Measurements from ENCODE around the gene HLA-DMB.

The HLA-DMB gene

DNA sequence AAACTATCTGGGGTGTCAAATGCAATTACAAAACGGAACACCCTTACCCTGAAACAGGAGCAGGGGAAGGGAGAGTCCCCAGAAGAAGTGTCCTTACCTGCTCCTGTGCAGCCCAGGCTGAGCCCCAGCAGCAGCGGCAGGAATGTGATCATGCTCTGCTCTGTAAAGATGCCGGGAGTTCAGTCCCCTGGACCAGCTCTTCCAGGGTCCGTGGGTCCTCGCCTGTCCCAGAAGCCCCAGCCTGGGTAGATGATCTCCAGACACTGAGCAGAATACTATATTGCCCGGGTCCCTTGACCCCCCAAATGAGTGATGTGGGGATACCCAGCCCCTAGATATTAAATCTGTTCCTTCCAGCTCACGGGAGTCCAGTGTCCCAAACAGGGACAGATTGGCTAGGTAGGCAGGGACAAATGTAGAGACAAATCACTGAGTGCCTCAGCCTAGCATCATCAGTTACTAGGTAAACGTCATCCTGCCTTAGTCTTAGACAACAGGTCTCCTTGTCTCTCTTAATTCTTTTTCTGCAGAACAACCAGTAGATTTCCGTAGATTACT is at the start of gene HLA-DMB:
Gene HLA-DMB, minus strand, starts transcription at position 373 of the 558 bp plus-strand sequence. Its CDS starts 221 bp downstream, at position 152.
- in situ Hi-C loops (cut with MboI; ENCODE audit: low sequenced_read_pairs) = no loop called here

GRCh38 chr6:32989368-32989767 is 48.5 kb upstream of the HLA-DMB start:
- in situ Hi-C loops (cut with MboI; ENCODE audit: low sequenced_read_pairs) = loop anchor here (25.0 kb wide), 1 partner anchor 102 kb away; no protein-coding TSS in a partner anchor

DNA sequence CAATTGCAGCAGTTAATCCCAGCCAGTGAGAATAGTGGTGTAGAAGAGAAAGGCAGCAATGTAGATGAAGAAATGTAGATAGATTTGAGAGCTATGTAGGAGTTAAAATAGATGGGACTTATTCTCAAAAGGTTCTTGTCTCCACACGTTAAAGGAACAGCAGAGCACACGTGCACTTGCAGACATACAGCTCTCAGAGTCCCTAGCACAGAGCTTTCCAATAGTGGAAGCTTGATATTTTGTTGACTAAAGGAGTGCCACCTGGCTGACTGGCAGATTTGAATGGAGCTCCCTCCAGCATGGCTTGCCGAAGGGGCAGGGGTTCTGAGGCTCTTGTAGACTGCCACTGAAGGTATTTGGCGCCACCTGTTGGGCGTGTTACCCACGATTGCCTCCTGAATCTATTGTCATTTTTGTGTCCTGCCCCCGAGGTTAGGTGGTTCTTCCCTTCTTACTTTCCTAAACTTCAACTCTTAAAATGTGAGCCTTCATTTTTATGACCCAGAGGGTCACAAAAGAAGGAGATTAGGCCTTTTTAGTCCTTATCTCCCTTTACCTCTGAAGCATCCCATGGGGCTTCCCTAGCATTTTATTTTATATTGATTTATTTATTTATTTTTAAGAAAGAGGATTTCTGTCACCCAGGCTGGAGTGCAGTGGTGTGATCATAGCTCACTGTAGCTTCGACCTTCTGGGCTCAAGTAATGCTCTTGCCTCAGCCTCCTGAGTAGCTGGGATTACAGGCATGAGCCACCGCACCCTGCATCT is 44.0 kb upstream of the HLA-DMB start:
- in situ Hi-C loops (cut with MboI; ENCODE audit: low sequenced_read_pairs) = loop anchor here (25.0 kb wide), 1 partner anchor 98 kb away; no protein-coding TSS in a partner anchor

- in situ Hi-C loops (cut with MboI; ENCODE audit: low sequenced_read_pairs) = loop anchor here (25.0 kb wide), 1 partner anchor 97 kb away; no protein-coding TSS in a partner anchor
These were observed 43.3 kb upstream of the HLA-DMB start for GRCh38 chr6:32983964-32984621.

DNA sequence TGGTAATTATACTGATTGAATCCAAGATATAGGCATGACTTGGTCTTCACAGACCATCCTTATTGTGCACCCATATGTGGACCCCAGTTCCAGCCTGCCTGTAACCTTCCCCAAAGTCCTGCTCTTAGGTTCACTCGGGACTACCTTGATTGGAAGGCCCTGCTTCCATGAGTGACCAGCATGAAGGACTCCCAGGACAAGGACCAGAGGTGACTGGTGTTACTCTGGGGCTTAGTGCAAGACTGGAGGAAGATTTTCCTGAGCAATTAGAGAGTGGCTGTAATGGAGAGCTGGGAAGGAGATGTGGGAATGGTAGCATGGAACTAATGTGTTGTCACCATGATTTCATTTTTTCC is 42.6 kb upstream of the HLA-DMB start:
- in situ Hi-C loops (cut with MboI; ENCODE audit: low sequenced_read_pairs) = loop anchor here (25.0 kb wide), 1 partner anchor 96 kb away; no protein-coding TSS in a partner anchor

DNA sequence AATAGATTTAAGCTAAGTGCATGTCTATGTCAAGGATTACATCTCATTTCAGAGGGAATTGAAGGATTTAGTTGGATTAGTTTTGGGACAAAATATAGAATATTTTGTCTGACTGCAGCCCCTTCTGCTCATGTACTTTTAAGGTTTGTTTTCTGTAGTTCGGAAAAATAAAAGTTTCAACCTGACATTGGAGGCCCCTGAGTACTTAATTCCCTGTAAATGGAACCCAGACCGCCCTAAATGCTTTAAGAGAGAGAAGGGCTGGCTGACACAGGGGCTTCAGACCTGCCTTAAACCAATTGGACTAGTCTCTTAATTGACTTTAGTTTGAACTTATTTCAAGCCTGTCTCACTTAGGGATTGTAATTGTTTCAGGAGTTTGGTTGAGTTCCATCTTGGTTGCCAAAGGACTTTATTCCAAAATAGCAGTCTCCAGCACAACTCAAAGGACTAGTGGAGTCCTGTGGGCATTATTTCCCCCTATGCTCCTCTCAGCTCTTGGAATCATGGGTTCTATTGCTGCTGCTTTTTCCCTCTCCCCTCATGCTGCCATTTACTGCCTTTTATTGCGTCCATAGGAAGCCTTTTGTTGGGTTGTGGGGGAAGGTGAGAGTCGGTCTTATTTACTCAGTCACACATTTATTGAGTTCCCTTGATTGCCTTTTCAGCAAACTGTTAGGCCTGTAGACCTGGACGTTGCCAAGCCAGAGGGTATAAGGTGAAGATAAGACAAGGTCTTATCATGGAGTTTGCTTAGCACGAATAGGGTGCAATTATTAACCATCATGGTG is 42.1 kb upstream of the HLA-DMB start:
- in situ Hi-C loops (cut with MboI; ENCODE audit: low sequenced_read_pairs) = loop anchor here (25.0 kb wide), 1 partner anchor 96 kb away; no protein-coding TSS in a partner anchor

GRCh38 chr6:32982084-32982701 is 41.4 kb upstream of the HLA-DMB start:
- in situ Hi-C loops (cut with MboI; ENCODE audit: low sequenced_read_pairs) = loop anchor here (25.0 kb wide), 1 partner anchor 95 kb away; no protein-coding TSS in a partner anchor

DNA sequence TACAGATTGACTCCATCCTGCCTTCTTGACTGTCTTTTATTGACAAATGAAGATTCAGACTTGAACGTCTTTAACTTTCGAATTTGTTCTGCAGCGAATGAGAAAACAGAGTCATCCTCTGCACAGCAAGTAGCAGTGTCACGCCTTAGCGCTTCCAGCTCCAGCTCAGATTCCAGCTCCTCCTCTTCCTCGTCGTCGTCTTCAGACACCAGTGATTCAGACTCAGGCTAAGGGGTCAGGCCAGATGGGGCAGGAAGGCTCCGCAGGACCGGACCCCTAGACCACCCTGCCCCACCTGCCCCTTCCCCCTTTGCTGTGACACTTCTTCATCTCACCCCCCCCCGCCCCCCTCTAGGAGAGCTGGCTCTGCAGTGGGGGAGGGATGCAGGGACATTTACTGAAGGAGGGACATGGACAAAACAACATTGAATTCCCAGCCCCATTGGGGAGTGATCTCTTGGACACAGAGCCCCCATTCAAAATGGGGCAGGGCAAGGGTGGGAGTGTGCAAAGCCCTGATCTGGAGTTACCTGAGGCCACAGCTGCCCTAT is 39.7 kb upstream of the HLA-DMB start:
- in situ Hi-C loops (cut with MboI; ENCODE audit: low sequenced_read_pairs) = loop anchor here (25.0 kb wide), 1 partner anchor 93 kb away; no protein-coding TSS in a partner anchor

GRCh38 chr6:32979720-32980487 is 39.1 kb upstream of the HLA-DMB start:
- in situ Hi-C loops (cut with MboI; ENCODE audit: low sequenced_read_pairs) = loop anchor here (25.0 kb wide), 1 partner anchor 93 kb away; no protein-coding TSS in a partner anchor

DNA sequence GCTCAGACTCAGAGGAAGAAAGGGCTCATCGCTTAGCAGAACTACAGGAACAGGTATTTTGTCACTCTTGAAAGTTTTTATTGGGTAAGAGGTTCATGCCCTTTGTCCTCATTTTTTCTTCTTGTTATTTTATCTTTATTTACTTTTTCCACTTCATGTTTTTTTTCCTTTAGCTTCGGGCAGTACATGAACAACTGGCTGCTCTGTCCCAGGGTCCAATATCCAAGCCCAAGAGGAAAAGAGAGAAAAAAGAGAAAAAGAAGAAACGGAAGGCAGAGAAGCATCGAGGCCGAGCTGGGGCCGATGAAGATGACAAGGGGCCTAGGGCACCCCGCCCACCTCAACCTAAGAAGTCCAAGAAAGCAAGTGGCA is 37.1 kb upstream of the HLA-DMB start:
- in situ Hi-C loops (cut with MboI; ENCODE audit: low sequenced_read_pairs) = loop anchor here (25.0 kb wide), 1 partner anchor 91 kb away; no protein-coding TSS in a partner anchor

DNA sequence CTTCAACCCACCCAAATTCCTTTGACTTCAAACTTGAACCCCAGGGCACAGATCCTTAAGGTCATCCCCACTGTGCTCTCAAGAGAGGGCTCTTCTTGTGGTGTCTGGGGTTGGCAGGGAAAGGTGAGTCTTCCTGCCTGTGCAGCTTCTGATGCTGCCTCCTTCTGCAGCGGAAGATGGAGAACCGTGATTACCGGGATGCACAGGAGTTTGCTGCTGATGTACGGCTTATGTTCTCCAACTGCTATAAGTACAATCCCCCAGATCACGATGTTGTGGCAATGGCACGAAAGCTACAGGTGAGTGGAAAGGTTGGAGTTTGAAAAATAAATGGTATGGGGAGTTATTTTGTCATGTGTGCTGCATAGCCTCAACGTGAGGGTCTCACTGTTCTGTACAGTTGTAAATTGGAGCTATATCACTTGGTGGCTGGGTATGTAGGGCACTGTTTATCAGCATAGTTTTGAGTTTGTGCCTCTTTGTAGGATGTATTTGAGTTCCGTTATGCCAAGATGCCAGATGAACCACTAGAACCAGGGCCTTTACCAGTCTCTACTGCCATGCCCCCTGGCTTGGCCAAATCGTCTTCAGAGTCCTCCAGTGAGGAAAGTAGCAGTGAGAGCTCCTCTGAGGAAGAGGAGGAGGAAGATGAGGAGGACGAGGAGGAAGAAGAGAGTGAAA is 36.6 kb upstream of the HLA-DMB start:
- in situ Hi-C loops (cut with MboI; ENCODE audit: low sequenced_read_pairs) = loop anchor here (25.0 kb wide), 1 partner anchor 90 kb away; no protein-coding TSS in a partner anchor

DNA sequence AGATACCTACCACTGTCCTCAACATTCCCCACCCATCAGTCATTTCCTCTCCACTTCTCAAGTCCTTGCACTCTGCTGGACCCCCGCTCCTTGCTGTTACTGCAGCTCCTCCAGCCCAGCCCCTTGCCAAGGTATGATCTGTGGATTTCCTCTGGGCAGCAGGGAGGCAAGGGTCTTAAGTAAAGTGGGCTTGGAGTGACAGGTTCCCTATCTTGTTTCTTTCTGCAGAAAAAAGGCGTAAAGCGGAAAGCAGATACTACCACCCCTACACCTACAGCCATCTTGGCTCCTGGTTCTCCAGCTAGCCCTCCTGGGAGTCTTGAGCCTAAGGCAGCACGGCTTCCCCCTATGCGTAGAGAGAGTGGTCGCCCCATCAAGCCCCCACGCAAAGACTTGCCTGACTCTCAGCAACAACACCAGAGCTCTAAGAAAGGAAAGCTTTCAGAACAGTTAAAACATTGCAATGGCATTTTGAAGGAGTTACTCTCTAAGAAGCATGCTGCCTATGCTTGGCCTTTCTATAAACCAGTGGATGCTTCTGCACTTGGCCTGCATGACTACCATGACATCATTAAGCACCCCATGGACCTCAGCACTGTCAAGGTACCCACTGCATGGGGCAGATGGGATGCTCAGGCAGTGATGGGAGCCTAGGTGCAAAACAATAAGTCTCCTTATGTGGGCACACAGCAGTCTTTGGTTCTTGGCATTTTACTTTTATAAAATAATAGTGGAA is 35.7 kb upstream of the HLA-DMB start:
- in situ Hi-C loops (cut with MboI; ENCODE audit: low sequenced_read_pairs) = loop anchor here (25.0 kb wide), 1 partner anchor 89 kb away; no protein-coding TSS in a partner anchor

- in situ Hi-C loops (cut with MboI; ENCODE audit: low sequenced_read_pairs) = loop anchor here (25.0 kb wide), 1 partner anchor 89 kb away; no protein-coding TSS in a partner anchor
These were observed 35.1 kb upstream of the HLA-DMB start for GRCh38 chr6:32975886-32976285.

DNA sequence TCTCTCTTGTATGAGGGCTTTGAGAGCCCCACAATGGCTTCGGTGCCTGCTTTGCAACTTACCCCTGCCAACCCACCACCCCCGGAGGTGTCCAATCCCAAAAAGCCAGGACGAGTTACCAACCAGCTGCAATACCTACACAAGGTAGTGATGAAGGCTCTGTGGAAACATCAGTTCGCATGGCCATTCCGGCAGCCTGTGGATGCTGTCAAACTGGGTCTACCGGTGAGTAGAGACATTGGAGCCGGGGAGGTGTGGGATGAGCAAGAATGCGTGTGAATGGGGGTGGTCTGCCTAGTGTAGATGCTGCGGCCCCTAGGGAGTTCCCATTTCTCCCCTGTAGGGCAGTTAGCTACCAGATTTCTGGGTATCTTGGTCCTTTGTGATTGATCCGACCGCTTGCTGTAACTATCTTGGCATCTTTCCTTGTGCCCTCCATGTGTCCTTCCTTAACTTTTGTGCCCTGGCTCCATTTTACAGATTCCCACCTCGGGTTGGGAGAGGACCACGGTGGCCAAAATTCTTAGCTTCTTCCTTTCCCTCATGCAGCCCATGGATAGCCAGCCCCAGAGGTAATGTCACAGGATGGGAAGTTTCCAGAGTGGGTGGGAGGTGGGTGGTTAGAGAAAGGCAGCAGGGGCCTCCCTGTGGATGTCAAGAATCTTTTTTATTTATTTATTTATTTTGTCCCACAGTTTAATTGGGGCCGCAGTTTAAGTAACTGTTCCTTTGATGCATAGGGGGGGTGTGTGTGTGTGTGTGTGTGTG is 33.9 kb upstream of the HLA-DMB start:
- in situ Hi-C loops (cut with MboI; ENCODE audit: low sequenced_read_pairs) = loop anchor here (25.0 kb wide), 1 partner anchor 87 kb away; no protein-coding TSS in a partner anchor

DNA sequence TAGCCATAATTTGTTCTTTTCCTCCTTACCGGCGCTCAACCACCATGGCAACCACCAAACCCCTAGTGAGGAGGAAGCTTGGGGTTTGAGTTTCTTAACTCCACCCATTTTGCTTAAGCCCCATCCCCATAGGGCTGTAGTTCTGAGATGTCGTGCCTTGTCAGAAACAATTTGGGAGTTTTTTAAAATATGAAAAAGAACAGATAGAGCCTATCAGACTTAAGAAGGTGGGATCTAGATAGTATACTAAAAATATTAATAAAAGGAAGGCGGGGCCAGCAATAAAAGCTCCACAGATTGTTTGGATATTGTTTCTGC is 33.1 kb upstream of the HLA-DMB start:
- in situ Hi-C loops (cut with MboI; ENCODE audit: low sequenced_read_pairs) = no loop called here

- in situ Hi-C loops (cut with MboI; ENCODE audit: low sequenced_read_pairs) = no loop called here
These were observed 32.6 kb upstream of the HLA-DMB start for GRCh38 chr6:32973144-32974015.
